ENCODE data around the gene TMEM109.

Gene TMEM109

DNA sequence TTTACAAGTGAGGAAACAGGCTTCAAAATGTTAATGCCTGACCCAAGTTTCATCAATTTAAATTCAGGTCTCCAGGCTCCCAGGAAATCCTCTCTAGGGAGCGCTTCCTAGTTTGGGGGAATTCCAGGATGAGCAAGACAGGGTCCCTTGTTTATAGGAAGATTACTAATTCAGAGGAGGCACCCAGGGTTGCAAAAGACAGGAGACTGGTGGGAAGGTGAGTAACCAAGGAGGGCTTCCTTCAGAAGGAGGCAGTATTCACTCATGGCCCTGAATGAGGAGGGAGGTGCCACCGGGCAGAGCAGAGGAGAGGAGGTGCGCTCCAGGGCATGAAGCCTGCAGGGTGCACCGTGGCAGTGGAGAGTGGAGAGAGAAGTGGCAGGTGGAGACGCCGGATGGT is 11.9 kb downstream of the TMEM109 start:
- DNase-seq (ENCODE audit: low read depth, low spot score), result no peak

- no peak for DNase-seq (ENCODE audit: low read depth, low spot score)
Observed at GRCh38 chr11:60926500-60926899, 12.5 kb downstream of the TMEM109 start.

- DNase-seq (ENCODE audit: low read depth, low spot score), result no peak
Observed at GRCh38 chr11:60927061-60927592, 13.2 kb downstream of the TMEM109 start.

DNA sequence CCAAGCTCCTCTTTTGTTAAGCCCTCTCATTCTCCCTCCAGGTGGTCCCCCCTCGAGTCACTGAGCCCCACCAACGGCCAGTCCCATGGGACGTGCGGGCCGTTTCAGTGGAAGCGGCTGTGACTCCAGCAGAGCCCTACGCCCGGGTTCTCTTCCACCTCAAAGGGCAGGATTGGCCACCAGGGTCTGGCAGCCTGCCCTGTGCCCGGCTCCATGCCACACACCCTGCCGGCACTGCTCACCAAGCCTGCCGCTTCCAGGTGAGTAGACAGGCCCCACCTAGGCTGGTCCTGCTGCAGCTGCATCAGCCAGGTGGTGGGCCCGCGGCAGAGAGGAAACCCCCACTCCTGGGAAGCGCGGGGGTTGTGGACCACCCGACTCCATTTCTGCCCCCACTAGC is 13.6 kb downstream of the TMEM109 start:
- no peak for DNase-seq (ENCODE audit: low read depth, low spot score)

DNA sequence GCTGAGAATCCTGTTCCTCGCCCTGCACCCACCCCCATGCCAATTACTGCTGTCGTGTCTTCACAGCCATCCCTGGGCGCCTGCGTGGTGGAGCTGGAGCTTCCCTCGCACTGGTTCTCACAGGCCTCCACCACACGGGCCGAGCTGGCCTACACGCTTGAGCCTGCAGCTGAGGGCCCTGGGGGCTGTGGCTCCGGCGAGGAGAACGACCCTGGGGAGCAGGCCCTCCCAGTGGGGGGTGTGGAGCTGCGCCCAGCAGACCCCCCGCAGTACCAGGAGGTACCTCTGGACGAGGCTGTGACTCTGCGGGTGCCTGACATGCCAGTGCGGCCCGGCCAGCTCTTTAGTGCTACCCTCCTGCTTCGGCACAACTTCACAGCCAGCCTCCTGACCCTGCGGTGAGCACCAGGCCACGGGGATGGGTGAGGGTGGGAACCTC is 14.6 kb downstream of the TMEM109 start:
- DNase-seq (ENCODE audit: low read depth, low spot score), result no peak

GRCh38 chr11:60929764-60930163 is 15.8 kb downstream of the TMEM109 start:
- no peak for DNase-seq (ENCODE audit: low read depth, low spot score)

DNA sequence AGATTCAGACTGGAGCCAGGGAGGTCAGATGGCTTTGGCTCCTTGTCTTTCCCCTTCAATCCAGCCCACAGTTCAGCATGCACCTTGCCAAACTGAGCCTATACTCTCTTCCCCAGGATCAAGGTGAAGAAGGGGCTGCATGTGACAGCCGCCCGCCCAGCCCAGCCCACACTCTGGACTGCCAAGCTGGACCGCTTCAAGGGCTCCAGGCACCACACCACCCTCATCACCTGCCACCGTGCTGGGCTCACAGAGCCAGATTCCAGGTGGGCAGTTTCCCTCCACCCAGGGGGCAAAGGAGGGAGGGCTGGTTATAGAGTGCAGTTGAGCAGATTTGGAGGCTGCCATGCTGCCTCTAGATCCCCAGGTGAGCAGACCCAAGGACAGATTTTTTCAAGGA is 16.4 kb downstream of the TMEM109 start:
- no peak for DNase-seq (ENCODE audit: low read depth, low spot score)

DNA sequence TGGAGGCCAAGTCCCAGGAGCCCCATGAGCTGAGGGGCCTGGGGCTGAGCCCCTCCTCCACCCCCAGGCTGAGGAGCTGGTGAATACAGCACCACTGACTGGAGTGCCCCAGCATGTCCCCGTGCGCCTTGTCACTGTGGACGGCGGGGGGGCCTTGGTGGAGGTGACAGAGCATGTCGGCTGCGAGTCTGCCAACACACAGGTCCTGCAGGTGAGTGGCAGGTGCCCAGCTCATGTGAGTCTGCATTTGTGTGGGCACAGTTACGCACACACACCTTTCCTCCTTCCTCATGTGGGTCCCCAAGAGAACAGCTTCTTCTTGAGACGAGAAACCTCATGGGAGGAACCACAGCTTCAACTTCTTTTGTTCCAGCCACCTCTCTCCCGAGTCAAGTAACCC is 18.0 kb downstream of the TMEM109 start:
- no peak for DNase-seq (ENCODE audit: low read depth, low spot score)

DNA sequence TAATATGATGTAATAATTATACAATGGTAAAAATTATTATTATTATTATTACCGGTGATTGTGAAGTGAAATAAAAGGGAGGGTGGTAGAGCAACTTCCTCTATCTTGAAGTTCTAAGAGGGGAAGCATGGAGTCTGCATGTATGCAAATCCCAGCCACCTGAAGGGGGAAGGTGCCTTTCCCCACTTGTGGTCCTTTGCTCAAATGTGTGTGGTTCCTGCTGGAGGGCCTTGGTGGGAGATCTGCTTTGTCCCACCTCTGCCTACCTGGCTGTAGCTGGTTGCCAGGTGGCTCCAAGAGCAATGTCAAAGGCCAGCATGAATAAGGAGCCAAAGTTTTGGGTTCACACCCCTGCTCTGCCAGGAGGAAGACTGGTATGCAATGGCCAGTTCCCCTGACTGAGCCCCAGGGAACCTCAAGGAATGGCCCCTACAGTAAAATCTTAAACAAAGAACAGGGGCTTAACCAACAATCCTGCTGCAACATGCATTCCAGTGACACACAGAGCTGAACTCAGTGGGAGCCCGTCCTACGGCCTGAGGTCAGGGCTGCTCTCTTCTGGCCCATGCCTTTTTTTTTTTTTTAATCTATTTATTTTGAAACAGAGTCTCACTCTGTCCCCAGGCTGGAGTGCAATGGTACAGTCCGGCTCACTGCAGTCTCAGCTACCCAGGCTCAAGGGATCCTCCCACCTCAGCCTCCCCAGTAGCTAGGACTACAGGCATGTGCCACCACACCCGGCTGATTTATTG is 18.8 kb downstream of the TMEM109 start:
- no peak for DNase-seq (ENCODE audit: low read depth, low spot score)

- DNase-seq (ENCODE audit: low read depth, low spot score), result no peak
Observed at GRCh38 chr11:60933416-60934123, 19.6 kb downstream of the TMEM109 start.

DNA sequence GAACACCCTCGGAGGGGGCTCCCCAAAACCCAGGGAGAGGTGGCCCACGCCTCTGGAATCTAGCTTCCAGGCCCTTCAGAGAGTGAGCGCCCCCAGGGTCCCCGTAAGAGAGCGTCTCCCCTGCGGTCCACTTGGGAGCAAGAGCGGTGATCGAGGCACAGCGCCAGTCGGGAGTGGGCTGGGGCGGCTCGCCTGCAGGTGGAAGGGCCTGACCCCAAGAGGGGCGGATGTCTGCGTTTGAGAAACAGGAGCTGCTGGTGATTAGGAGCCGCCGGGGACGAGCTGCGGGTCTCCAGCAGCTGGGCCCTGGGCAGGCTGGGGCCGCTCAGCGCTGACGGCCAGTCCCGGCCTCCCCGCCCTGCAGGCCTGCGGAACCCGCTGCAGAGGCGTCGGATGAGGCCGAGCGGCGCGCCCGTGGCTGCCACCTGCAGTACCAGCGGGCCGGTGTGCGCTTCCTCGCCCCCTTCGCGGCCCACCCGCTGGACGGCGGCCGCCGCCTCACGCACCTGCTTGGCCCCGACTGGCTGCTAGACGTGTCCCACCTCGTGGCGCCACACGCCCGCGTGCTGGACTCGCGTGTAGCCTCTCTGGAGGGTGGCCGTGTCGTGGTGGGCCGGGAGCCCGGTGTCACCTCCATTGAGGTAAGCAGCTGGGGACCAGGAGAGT is 20.3 kb downstream of the TMEM109 start:
- no peak for DNase-seq (ENCODE audit: low read depth, low spot score)

GRCh38 chr11:60934790-60935605 is 21.0 kb downstream of the TMEM109 start:
- no peak for DNase-seq (ENCODE audit: low read depth, low spot score)

GRCh38 chr11:60935676-60936442 is 21.9 kb downstream of the TMEM109 start:
- no peak for DNase-seq (ENCODE audit: low read depth, low spot score)

- DNase-seq (ENCODE audit: low read depth, low spot score), result no peak
Observed at GRCh38 chr11:60936467-60937143, 22.6 kb downstream of the TMEM109 start.

DNA sequence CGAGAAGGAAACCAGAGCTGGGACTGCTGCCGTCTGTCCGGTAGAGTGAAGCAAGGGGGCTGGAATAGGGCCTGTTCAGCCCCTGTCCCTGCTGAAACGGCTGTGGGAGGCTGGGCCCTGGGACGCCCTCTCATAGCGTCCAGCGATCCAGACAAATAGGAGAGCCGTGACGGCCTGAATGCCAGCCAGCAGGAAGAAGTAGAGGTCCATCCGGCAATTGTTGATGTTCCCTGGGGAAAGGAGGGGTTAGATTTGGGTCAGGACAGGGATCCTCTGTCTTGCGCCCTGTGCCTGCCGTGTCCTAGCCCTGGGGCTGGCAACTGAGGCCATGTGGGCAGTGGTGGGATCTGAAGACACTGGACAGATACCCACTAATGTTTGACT is 23.2 kb downstream of the TMEM109 start:
- no peak for DNase-seq (ENCODE audit: low read depth, low spot score)

GRCh38 chr11:60937811-60938210 is 23.9 kb downstream of the TMEM109 start:
- DNase-seq (ENCODE audit: low read depth, low spot score), result no peak

- no peak for DNase-seq (ENCODE audit: low read depth, low spot score)
Observed at GRCh38 chr11:60938500-60938899, 24.5 kb downstream of the TMEM109 start.

DNA sequence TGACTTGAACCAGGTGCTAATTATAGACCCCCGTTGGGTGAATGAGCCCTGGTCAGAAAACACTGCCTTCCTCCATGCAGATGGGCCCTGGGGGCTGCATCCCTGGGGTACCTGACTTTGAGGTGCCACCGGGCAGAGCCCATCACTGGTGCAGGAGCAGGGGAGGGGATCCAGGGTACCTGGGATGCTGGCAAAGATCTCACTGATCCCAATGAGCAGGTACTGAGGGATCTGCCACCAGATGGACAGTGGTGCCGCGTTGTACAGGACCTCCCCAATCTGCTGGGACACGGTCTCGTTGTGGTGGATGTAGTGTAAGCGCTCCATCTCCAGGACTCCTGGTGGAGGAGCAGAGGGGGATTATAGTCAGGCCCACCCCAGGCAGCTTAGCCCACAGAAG is 25.3 kb downstream of the TMEM109 start:
- DNase-seq (ENCODE audit: low read depth, low spot score), result no peak

- no peak for DNase-seq (ENCODE audit: low read depth, low spot score)
Observed at GRCh38 chr11:60939855-60940254, 25.9 kb downstream of the TMEM109 start.

All from iPS DF 19.7 (cell line).